Fibroblast of mammary gland (primary cell): Measurements from ENCODE around the gene HBEGF.

Experiments used
- DNase-seq: peaks from one replicate; pipeline ENCODE4 v3.0.0-alpha.2; 2010; ENCODE audit warnings: low read depth
- H3K4me3 ChIP-seq: 2 replicates; pipeline ENCODE4 v1.5.1; 2011; ENCODE audit warnings: low read depth, mild to moderate bottlenecking, low read length, moderate library complexity; ENCODE audit not compliant: control insufficient read depth
- CTCF ChIP-seq: conservative IDR thresholded peaks from 2 replicates; pipeline ENCODE4 v1.5.1; 2011; ENCODE audit warnings: low read depth, low read length, inconsistent platforms; ENCODE audit not compliant: control insufficient read depth, insufficient read depth

HBEGF gene

GRCh38 chr5:140366589-140367255 lies 20.3 kb upstream of the HBEGF start:
- DNase-seq: no peak
- TF ChIP-seq CTCF: no peak
- no peak overlapping the region for H3K4me3 ChIP-seq

- no peak for TF ChIP-seq CTCF
- DNase-seq: no peak
- H3K4me3 ChIP-seq: no peak overlapping the region
Measured at GRCh38 chr5:140365941-140366340, 19.5 kb upstream of the HBEGF start.

- no peak for TF ChIP-seq CTCF
- H3K4me3 ChIP-seq: no peak overlapping the region
- DNase-seq: no peak
Measured at GRCh38 chr5:140365282-140365681, 18.9 kb upstream of the HBEGF start.

- no peak for TF ChIP-seq CTCF
- no peak for DNase-seq
- no peak overlapping the region for H3K4me3 ChIP-seq
Measured at GRCh38 chr5:140364472-140364765, 18.0 kb upstream of the HBEGF start.

- TF ChIP-seq CTCF: no peak
- no peak for DNase-seq
- peak overlapping the region; percentile 32 for H3K4me3 ChIP-seq
Measured at GRCh38 chr5:140363631-140364471, 17.4 kb upstream of the HBEGF start.

- peak; percentile 58 for DNase-seq
Measured at GRCh38 chr5:140362875-140363630, 16.6 kb upstream of the HBEGF start.

More at GRCh38 chr5:140362875-140363630, 16.6 kb upstream of the HBEGF start:
- peak; percentile 86 for TF ChIP-seq CTCF
- peak overlapping the region; percentile 32 for H3K4me3 ChIP-seq
